Gastrocnemius medialis (tissue), 4 donors: Measurements from ENCODE around the gene PYCARD.

Experiments
- CTCF ChIP-seq, 5 experiments: fragments of 450-650 bp in 3 of 5; fragments of 200-600 bp in 2 of 5; sonication (generic) in 2 of 5; IDR thresholded peaks in 4 of 5; conservative IDR thresholded peaks in 1 of 5; 1 replicate in 4 of 5; 2 replicates in 1 of 5; pipeline ENCODE4 v1.5.1; 2016 to 2019; ENCODE audit warnings: antibody characterized with exemption in 5 of 5, mild to moderate bottlenecking in 3 of 5, moderate library complexity in 3 of 5
- POLR2A ChIP-seq, 2 donors: fragments of 450-650 bp; IDR thresholded peaks; one replicate each; pipeline ENCODE4 v1.6.1; 2017; ENCODE audit warnings: antibody characterized with exemption in 2 of 2, mild to moderate bottlenecking in 2 of 2, moderate library complexity in 2 of 2

GRCh38 chr16:31186176-31186575 is 16.4 kb downstream of the PYCARD start:
- TF ChIP-seq CTCF (IDR thresholded peaks at IDR 0.05 in 4 of 5, conservative IDR thresholded peaks at IDR 0.05 in 1 of 5) (no peak), POLR2A (IDR thresholded peaks at IDR 0.05) (no peak)
